ENCODE measurements around the gene ZNF648.
A peak's percentile ranks its signal among the peaks of the same experiment; 100 is the strongest.

The ZNF648 gene

GRCh38 chr1:182069028-182069466, 7.5 kb upstream of the ZNF648 start:
- DNase-seq, result peak in 1 of 5 experiments; percentile 31

DNA sequence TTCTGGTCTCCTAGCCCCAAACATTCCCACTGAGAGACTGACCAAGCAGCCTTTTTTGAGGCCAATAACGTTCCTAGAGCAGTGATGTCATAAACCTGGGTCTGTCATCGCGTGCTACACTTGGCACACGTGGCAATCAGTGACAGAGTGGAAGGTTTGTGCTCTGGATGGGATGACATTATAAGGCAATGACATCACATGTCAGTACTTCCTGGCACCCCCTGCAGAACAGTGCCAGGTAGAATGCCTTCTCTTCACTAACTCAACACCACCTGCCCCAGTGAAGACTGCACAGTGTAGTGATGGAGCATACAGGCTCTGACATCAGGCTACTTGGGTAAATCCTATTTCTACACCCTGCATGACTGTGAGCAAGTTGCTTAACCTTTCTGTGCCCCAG, 5.4 kb upstream of the ZNF648 start:
- no peak for DNase-seq

GRCh38 chr1:182065126-182065845, 3.8 kb upstream of the ZNF648 start:
- DNase-seq, result no peak

- no peak for DNase-seq
These were observed 3.1 kb upstream of the ZNF648 start for GRCh38 chr1:182064611-182065010.

DNA sequence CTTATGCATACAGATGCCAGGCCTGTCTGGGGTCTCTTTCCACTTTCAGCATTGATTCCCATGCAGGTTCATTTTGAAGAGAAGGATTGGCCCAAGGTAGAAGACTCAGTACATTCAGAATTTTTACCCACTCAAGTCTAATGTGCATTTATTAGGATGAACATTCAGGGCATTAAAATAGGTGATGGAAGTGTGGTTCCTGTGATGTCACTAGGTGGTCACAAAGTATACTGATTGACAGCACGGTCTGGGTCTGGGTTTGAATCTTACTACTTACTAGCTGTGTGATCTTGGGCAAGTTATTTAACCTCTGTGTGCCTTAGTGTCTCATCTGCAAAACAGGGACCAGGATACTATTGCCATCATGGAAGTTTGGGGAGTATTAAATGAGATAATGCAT, 711 bp upstream of the ZNF648 start:
- DNase-seq, result no peak

GRCh38 chr1:182060877-182061276, 635 bp downstream of the ZNF648 start:
- DNase-seq, result no peak

DNA sequence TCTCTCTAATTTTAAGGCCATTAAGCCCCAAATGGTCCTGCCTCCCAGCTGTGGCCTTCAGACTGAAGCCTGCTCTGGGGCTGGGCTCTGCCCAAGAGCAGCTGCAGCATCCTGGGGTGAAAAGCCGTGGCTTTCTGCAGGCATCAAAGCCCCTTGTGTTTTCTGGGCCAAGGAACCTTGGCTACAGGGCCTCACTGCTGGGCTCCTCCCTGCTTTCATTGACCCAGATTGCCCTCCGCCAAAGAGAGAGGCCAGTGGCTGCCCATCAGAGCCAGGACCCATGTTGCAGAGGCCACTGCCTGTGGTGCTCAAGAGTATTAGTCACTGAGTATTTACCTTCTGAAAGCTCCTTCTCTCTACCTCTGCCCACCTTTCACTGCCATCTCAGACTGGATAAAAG, 1.6 kb downstream of the ZNF648 start:
- DNase-seq, result no peak

DNA sequence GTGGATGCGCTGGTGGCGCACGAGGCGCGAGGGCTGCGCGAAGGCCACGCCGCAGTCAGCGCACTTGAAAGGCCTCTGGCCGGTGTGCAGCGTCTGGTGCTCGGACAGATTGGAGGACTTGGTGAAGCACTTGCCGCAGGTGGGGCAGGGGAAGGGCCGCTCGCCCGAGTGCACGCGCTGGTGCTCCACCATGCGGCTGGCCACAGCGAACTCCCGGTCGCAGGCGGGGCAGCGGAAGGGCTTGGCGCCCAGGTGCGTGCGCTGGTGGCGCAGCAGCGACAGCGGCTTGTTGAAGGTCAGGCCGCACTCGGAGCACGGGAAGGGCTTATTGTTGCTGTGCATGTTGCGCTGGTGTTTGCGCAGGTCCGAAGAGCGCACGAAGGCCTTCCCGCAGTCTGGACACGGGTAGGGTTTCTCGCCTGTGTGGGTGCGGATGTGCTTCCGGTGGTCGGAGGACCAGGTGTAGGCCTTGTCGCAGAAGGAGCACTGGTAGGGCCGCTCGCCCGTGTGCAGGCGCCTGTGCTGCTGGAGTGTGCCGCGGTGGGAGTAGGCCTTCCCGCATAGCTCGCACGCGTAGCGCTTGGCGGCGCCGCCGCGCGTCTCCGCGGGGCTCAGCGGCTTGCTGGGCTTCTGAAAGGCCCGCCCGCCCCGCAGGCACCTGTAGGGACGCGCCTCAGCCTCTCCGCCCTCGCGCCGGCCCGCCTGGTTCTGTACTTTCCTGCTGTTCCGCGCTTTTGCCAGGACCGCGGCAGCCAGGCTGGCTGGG, 4.7 kb downstream of the ZNF648 start:
- no peak for DNase-seq

DNA sequence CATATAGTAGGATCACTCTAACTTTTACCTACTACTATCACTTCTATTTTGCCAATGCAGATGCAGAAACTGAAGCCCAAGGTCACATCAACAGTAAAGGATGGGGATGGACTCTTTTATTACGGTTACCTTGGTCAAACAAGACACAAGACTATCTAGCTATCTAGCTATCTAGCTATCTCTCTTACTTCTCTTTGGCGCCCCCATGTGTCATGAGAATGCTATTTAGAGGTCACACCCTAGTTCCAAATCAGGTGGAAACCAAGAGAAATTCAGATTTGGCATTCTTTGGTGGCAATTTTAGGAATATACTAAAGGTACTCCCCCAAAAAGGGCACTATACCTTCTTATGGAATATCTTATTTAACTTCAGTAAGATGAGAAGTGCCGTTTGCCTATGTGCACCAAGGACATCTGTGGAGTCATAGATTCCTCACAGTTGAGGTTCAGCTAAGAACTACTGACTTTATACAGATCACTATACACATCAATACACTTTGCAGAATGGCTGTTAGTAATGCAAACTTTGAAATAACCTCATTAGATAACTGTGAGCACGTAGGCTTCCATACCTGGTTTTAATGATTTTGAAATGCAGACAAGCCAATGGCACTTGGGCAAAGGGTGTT, 6.7 kb downstream of the ZNF648 start:
- DNase-seq, result peak in 3 of 5 experiments; percentile 13 to 60 (median 26)

- no peak for DNase-seq
These were observed 9.2 kb downstream of the ZNF648 start for GRCh38 chr1:182052355-182052754.

GRCh38 chr1:182051938-182052337, 9.6 kb downstream of the ZNF648 start:
- DNase-seq, result no peak

DNA sequence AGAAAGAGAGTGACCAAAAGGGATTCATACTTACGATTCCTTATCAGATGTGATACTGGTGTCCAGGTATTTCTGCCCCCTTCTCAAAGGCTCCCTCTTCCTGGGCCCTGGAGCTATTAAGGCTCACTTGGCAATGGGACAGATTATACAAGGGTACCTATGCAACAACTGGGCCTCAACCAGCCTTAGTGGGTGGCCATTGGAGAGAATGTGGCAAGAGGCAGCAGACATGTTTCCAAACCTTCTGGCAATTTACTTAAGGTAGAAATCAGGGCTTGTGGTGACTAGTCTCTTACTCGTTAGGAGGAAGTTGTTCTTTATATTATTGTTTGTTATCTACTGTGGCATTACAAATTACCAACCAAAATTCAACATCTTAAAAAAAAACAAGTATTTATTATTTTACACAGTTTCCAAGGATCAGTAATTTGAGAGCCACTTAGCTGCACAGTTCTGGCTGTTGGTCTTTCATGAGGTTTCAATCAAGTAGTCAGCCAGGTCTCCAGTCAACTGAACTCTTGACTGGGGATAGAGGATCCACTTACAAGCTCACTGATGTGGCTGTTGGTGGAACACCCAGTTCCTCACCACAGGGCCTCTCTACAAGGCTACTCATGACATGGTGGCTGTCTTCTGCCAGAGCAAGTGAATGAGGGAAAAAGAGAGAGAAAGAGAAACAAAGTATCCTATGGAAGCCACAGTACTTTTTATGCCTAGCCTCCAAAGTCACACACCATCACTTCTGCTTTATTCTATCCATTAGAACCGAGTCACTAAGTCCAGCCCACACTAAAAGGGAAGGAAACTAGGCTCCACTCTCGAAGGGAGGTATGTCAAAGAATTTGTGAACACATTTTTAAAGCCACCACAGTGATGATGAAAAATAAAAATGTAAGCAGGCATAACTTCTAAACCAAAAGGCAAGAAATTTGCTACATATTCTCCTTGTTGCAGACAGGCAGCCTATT, 10.7 kb downstream of the ZNF648 start:
- DNase-seq, result no peak

GRCh38 chr1:182048562-182048961, 12.9 kb downstream of the ZNF648 start:
- no peak for DNase-seq

- peak in 1 of 5 experiments; percentile 85 for DNase-seq
These were observed 14.7 kb downstream of the ZNF648 start for GRCh38 chr1:182046763-182047162.

GRCh38 chr1:182045481-182045880, 16.0 kb downstream of the ZNF648 start:
- DNase-seq, result peak in 1 of 5 experiments; percentile 25

DNA sequence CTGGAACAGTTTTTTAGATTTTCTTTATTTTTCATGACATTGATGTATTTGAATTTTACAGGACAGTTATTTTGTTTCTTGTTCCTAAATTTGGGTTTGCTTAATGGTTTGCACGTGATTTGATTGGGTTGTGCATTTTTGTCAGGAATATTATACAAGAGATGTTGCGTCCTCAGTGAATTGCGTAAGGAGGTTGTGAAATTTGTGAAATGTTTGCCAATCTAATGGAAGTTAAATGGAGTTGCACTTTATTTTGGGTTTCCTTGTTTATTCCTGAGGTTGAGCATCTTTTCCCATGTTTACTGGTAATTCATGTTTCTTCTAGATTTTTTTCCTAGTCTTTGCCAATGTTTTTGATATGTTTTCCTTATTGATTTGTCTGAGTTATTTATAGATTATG, 19.9 kb downstream of the ZNF648 start:
- no peak for DNase-seq

DNA sequence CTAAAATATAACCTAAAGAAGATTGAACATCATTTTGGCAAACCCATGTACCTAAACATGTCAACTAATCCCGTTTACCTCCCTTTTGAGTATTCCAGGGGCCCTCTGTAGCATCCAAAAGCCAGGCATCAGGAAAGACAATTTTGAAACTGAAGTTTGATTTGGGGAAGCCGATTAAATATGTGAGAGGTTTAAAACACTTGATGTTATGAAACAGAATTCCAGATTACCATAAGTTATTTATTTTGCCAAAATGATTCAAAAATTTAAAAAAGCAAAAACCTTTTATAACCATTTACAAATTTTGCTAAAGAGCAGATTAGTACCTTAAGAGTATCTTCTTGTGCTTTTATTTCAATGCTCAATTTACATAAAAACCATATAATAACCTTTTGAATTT, 23.3 kb downstream of the ZNF648 start:
- no peak for DNase-seq

- DNase-seq, result peak in 1 of 5 experiments; percentile 32
These were observed 26.3 kb downstream of the ZNF648 start for GRCh38 chr1:182035097-182035770.

GRCh38 chr1:182032251-182032650, 29.3 kb downstream of the ZNF648 start:
- DNase-seq, result no peak

DNA sequence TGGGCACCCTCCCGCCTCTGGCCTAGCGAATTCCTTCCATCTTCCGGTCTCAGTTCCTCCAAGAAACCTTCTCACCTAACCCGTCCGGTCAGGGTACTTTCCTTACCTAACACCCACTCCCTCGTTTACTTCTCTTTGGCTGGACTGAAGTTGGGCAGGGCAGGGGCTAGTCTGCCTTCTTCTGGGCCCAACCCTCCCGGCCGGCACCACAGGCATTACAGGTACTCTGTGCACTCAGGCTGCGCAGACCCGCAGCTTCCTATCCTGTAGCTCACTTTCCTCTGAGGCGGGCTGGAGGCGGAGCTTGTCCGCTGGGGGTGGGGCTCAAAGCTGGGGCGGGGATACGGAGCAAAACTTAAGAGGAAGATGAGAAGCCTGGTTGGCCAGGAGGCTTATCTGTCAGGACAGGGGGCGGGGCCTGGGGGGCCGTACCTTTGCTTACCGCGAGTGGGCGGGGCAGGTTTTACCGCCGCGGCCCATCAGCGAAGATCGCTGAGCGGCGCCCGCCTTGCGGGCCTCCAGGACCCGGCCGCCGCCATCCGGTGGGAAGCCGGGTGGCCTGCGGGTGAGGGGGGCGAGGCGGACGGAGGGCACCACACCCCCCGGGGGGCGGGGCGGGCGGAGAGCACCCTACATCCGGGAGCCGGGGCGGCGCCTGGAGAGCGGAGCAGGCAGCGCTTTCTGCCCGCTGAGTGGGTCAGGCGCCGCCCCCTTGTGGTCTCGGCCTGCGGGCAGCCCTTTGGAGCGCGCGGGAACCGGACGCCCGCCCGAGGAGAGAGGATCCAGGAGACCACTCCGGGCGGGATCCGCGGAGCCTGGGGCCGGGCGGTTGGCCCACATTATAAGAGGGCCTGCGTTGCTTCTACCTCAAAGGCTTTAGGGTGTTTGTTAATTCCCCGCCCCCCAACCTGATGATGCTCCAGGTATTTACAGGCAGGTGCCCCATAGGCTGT, 31.9 kb downstream of the ZNF648 start:
- peak; percentile 94 to 98 (median 98) for DNase-seq

GRCh38 chr1:182029002-182029378, 32.5 kb downstream of the ZNF648 start:
- DNase-seq, result no peak

Data from T-helper 2 cell (primary cell).